MV-4-11 (cell line): ENCODE measurements around the gene NHLRC2.
"Not testable (repeated sequence)": the region's sequence is repeated elsewhere in the genome, so short reads cannot be mapped to it uniquely, and the experiment has no call there.

Experiments
- DNase-seq: peaks from one replicate; lab custom pipeline; 2025; lab: John Stamatoyannopoulos, UW

The NHLRC2 gene

DNA sequence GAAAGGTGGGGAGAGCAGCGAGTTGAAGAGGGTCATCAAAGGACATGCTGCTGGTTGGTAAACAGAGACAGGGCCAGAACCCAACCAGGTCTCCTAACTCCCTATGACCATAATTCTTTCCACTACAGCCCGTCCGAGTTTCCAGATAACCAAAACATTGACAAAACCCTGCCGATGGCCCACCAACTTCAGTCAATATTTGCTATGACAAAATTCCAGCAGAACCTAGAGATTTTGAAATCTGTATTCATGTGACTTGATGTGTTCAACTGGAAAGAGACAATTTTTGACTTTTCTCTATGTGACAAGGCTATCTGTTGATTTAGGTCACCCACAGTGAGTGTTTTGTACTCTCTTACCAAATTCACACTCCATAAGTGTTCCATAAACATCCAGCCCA, 86.7 kb downstream of the NHLRC2 start:
- no peak for DNase-seq

DNA sequence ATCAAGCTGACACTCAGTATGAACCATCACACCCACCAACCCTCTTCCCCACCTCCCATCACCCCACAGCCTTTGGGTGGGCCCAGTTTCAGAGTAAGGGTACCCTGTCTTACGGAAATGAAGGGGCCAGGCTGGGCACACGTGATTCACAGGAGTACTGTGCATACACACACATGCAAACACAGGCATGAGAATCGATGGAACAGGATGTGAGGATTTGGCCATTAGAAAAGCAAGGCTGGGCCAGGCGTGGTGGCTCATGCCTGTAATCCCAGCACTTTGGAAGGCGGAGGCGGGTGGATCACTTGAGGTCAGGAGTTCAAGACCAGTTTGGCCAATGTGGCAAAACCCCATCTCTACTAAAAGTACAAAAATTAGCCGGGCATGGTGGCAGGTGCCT, 88.7 kb downstream of the NHLRC2 start:
- not testable (repeated sequence) for DNase-seq

DNA sequence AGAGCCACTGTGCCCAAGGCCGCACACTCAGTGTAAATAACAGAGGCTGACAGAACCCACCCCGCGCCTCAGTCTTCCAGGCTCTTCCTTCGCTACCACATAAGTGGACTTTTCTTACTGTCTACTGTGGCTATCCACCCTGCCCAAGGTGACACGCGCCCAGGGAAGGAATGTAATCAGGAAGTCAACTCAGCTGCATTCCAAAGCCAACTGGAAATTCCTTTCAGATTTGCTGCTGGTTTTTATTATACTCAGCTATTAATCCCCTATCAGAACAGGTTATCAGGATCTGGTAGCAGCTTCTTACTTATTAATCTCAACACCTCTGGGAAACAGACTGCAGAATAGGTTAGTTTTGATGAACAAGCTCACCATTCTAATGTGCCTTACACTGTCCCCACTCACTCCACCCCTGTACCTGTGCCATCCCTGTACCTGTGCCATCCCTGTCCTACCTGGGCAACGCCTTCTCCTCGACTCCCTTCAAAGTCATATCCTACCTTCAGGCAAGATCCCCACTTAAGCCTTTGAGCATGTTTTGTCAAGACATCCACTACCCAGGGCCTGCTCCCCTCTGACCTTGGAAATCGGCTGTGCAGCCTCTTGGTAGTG, 90.7 kb downstream of the NHLRC2 start:
- no peak for DNase-seq

DNA sequence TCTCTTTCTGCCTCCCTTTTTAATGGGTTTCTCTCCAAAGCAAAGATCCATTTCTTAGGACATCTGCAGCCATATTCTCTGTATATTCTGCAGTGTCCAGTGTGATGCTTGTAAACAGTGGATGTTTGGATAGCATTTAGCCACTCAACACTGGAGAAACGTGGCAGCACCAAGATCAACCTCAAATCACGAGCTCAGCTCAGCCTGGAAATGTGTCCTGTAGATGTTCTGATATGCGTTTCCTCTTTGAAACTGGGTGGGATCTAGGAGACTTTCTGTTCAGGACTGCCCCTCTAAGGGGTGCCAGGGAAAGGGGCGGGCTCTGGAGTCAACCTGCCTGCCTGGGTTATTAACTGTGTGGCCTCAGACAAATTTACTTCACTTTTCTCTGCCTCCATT, 91.2 kb downstream of the NHLRC2 start:
- no peak for DNase-seq

DNA sequence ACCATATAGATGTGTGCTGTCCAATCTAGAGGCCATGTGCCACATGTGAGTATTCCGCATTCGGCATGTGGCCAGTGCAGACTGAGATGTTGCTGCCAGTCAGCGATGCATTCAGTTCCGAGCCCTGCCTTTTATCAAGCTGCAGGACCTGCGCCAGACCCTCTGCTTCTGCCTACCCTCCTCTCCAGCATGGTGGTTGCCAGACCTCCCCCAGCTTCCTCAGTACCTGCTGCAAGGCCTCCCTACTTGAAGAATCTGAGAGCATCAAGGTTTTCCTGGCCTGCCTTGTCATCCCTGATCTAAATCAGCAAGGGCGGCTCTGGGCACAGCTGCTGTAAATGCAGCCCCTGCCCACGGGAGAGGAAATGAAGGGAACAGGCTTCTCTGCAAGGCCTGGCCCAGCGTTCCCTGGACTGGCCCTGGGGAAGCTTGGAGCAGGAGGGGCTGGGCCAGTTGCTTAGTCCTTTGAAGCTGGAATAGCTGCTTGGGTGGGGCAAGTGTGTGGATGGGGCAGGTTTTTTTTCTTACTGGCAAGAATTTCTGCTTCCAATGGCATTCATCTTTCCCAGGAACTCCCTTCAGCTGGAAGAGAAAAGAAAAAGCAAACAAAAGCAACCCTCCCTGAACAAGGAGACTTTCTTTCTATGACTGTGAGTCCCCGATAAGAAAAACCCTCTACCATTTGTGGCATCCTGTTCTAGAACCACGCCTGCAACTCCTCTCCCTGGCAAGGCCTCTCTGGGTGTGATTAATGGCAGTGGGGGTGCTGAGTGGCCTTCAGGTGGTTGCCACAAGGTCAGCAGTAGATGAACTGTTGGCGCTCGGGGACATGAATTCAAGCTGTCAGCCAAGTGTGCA, 93.0 kb downstream of the NHLRC2 start:
- DNase-seq, result no peak

DNA sequence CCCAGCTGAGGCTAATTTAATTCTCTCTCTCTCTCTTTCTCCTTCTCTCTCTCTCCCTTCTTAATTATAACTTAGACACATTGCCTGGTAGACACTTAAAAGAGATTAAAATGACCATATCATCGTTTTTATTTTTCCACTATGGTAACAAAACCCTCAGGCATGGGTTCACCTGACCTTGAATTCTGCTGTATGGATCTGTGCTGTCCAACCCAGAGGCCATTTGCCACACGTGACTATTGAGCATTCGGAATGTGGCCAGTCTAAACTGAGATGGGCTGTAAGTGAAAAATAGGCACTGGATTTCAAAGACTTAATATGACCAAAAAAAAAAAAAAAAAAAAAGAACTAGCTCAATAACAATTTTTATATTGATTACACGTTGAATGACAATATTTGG, 93.6 kb downstream of the NHLRC2 start:
- DNase-seq, result no peak

DNA sequence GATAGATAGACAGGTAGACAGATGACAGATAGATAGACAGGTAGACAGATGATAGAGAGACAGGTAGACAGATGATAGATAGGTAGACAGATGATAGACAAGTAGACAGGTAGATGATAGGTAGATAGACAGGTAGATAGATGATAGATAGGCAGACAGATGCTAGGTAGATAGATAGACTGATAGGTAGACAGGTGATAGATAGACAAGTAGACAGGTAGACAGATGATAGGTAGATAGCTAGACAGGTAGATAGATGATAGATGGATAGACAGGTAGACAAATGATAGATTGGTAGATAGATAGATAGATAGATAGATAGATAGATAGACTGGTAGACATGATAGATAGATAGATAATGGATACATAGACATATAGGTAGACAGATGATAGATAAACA, 95.8 kb downstream of the NHLRC2 start:
- DNase-seq, result no peak

DNA sequence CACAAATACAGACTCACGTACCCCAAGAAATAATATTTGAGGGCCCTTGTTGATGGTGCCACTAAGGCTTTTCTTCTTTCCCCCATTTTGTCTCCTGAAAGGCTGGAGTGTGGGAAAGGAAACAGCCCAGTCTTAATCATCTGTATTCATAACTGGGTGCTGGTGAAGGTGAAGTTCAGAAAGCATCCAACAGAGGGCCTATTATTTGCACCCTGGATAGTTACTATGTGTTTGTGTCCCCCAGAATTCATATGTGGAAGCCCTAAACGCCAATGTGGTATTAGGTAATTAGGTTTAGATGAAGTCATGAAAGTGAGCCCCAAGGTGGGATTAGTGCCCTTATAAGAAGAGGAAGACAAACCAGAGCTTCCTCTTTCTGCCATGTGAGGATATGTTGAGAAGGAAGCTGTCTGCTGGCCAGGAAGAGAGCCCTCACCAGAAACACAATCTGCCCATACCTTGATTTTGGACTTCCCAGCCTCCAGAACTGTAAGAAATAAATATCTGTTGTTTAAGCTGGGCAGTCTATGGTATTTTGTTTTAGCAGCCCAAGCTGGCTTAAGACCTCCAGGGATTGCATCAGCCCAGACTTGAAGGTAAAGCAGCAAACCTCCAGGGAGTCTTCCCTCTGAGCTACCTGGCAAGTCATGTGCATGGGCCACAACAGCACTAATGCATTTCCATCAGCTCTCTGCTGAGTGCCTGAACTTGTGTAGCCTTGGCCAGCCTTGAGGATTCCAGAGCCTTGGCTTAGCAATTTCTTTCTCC, 99.2 kb downstream of the NHLRC2 start:
- peak; percentile 94 for DNase-seq

DNA sequence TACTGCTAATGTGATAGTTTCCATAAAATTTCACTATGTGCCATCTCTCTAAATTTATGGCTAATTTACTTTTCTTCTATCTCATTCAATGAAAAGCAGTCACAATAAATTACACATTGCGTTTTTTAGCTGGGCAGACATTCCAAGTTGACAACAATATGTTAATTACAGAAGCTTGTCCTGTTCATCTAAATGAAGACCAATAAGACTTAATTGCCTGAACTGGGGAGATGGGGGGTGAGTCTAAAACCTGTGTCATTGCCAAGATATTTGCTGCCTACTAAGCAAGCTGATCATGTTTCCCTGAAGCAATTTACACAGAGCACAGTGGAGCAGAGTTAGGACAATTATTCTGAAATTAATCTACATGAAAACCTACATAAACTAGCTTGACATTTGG, 99.9 kb downstream of the NHLRC2 start:
- no peak for DNase-seq

DNA sequence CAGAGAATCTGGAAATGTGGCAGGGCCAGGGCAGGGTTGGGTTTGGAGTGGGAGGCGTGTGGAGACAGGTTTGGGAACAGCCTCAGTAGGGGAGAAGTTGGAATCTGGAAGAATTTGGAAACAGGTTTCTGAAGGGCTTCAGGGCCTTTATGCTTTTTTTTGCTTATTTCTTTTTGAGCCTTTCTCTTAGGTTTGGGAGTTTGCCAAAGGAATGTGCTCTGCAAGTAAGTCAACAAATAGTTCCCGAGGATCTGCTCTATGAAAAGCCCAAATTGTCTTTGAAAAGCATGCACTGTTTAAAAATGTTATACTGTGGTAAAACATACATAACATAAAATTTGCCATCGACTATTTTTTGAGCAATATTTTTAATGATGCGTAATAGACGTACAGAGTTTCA, 102.6 kb downstream of the NHLRC2 start:
- DNase-seq, result no peak

DNA sequence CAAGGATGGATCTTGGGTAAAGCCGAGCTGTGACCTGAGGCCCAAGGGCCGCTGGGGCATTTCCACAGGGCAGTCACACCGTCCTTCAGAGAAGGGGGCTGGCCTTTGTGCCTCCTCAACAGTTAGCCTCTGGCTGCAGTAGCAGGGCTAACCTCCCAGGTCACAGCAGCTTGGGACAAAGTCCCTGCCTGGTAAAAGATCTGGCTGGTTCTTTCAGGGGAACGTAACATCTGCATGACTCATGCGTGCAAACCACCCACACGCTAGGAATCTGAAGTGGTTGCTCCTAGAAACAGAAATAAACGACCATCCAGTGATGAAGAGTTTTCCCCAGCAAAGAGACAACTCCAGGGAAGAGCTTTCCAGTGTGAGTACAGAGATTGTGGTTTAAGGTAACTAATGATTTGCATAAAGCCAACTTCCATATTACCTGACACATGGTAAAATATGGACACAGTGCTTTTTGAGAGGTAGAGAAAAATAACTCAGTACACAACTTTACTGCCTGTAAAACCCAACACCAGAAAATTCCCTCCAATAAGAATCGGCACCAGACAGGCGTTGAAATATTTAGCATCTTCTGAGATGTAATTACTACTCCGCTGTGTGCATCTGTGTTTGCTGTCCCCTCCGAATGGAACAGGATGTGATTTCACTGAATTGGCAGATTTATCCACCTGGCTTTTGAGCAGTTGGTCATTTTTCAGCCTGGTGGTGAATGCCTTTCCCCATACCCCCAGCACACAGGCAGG, 104.3 kb downstream of the NHLRC2 start:
- DNase-seq, result peak; percentile 72

DNA sequence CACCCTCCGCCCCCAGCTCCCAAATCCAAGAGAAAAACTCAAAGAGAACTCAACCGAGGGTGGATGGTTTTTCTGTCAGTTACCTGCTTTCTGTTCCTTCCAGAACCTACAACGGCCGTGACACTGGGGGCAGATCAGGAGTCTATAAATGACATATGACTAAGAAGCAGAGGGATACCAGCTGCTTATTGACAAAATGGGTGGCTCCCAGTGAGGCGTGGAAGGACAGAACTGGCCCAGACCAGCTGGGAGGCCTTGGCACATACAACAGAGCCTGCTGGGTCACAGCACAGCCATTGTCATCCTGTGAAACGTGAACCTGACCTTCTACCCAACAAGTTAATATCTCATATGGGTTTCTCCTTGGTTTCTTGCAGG, 104.9 kb downstream of the NHLRC2 start:
- peak; percentile 2 for DNase-seq

DNA sequence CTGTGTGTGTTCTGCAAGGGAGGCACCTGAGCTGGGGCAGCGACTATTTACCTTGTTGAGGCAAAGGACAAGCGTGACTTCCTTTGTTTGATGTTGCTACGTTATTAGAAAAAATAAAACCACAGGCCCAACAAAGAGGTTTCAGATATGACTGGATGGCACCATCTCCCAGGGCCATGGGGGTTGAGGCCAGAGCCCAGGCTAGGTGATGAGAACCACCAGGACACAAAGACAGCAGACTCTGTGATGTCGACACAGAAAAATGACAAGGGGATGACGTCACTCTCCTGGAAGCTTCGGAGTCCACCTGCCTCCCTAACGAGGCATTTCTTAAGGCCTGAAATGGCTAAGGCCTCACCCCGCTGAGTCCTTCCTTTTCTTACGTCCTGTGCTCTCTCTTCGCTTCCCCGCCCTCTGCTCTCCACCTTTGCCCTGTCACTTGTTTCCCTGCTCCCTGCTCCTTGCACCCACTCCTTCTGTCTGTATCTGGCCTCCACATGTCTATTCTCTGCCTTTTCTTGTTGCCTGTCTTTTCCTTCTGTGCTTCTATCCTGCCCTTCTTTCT, 106.2 kb downstream of the NHLRC2 start:
- DNase-seq, result peak; percentile 2

DNA sequence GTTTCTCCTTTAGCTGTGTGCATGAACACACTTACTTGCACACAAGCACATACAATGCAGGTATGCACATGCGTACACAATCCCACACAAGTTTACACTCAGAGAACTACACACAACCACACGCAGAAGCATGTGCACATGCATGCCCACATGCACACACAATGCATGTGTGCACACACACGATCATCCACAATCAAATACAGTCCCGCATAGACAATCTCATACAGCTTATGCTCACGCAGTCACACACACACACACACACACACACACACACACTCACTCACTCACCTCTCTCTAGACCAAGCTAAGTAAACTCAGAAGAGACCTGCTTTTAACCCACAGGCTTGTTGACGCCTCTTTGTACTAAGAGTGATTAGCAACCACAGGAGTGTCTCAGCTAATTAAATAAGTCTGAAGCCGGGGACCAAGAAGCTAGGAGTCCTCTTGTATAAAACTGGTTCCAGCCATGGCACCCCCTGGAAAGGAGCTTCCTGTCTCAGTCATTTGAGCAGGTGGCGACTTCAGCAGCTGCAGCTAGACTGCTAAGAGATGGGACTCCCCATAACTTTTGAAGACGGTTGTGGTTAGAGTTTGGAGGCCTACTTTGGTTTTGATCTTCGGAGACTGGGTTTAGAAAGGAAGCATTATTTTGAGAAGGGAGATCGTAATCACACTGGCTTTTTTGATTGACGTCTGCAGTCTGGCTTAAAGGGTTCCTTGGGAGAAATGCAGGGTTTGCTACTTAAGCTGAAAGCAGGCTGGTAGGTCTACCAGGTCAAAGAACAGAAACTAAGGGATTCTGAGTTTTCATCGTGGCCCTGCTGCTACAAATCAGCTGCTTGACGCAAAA, 106.9 kb downstream of the NHLRC2 start:
- DNase-seq, result peak; percentile 72

DNA sequence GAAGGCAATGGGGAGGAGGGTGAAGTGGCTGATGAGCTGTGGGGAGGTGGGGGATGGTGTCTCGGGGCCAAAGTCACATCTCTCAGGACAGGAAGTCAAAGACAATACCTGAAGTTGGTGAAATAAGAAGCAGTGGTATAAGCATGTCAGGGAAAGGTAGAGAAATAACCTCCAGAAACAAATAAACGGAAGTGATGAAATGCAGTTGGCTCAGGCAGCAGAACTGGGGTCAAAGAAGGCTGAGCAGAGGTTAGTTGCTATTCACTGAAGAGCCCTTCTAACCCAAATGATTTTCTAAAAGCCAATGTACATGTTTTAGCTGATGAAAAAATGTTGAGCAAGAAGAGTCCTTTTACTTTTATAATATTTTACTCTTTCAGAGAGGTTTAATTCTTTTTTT, 110.6 kb downstream of the NHLRC2 start:
- peak; percentile 74 for DNase-seq

DNA sequence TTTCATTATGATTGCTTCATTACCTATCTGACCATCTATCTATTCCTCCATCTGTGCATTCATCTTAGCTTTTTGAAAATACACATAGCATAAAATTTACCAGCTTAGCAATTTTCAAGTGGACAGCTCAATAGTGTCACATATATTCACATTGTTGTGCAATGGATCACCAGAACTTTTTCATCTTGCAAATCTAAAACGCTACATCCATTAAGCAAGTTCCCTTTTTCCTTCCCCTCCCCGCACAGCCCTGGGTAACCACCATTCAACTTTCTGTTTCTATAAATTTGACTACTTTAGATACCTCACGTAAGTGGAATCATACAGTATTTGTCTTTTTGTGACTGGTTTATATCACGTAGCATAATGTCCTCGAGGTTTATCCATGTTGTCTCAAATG, 111.2 kb downstream of the NHLRC2 start:
- DNase-seq, result peak; percentile 95
